Measurements from ENCODE around the gene CREG1.

The CREG1 gene

DNA sequence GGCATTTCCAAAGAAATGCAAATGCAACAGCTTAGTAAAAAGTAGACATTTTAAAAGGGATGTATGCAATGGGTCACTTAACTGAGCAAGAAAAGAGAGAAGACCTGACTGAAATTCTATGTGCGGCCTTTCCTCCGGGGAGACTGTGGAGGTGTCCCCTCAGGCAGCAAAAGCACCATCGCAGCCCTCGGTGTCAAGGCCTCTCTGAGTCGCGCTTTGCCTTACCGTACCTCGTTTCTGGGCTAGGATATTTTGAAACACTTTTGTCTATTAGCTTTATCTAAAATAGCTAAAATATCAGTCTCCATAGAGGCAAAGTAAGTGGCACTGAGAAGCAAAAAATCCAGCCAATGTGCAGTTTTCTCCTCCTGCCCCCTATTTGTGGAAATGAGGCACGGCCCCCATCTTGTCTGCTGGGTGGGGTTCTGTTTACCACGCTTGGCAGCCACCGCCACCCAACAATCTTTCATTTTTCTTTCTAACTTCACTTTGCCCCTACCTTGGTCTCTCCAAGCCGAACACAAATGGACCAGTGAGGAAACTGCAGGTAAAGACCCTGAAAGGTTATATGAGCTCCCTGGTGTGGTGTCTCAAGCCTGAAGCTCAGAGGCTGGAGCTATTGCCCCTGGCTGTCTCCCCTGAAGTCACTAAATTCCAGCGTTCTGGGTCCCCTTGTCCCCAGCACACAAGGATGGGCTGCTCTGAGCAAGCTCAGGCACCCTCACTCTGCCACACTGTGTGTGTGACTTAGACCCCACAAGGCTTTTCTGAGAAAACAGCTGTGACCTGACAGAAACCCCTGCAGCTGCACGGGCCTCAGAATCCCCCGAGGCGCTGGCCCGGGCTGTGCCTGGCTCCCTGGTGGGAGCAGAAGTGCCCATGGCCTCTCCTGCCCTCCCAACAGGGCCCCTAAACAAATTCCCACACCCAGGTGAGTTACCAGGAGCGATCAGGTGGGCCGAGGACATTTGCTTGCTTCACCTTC, 36.9 kb downstream of the CREG1 start (continued):
- no peak for TF ChIP-seq ZNF565 (CRISPR knock-in tag; conservative IDR thresholded peaks at IDR 0.05; ENCODE audit: low read depth)
- no peak for TF ChIP-seq ZFP3 (CRISPR knock-in tag; IDR thresholded peaks at IDR 0.05)
- no peak for TF ChIP-seq ISL1 (CRISPR knock-in tag; IDR thresholded peaks at IDR 0.05)
- TF ChIP-seq, protein P1, sequence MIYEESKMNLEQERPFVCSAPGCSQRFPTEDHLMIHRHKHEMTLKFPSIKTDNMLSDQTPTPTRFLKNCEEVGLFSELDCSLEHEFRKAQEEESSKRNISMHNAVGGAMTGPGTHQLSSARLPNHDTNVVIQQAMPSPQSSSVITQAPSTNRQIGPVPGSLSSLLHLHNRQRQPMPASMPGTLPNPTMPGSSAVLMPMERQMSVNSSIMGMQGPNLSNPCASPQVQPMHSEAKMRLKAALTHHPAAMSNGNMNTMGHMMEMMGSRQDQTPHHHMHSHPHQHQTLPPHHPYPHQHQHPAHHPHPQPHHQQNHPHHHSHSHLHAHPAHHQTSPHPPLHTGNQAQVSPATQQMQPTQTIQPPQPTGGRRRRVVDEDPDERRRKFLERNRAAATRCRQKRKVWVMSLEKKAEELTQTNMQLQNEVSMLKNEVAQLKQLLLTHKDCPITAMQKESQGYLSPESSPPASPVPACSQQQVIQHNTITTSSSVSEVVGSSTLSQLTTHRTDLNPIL (CRISPR knock-in tag; IDR thresholded peaks at IDR 0.05; ENCODE audit: low read depth) = no peak
- no peak for TF ChIP-seq ZFP30 (CRISPR knock-in tag; IDR thresholded peaks at IDR 0.05)
- no peak for TF ChIP-seq PPARA (CRISPR knock-in tag; IDR thresholded peaks at IDR 0.05; ENCODE audit: borderline replicate concordance)

- ATAC-seq = no peak
- TF ChIP-seq RARB (CRISPR knock-in tag; IDR thresholded peaks at IDR 0.05) (no peak), GLIS3 (CRISPR knock-in tag; IDR thresholded peaks at IDR 0.05) (no peak), ISL1 (CRISPR knock-in tag; IDR thresholded peaks at IDR 0.05) (no peak), ZFP30 (CRISPR knock-in tag; IDR thresholded peaks at IDR 0.05) (no peak), SNAI2 (CRISPR knock-in tag; IDR thresholded peaks at IDR 0.05) (no peak), CSDC2 (CRISPR knock-in tag; IDR thresholded peaks at IDR 0.05) (no peak), ZC3H10 (CRISPR knock-in tag; IDR thresholded peaks at IDR 0.05) (no peak)
Observed at GRCh38 chr1:167515893-167516321, 37.7 kb downstream of the CREG1 start.

DNA sequence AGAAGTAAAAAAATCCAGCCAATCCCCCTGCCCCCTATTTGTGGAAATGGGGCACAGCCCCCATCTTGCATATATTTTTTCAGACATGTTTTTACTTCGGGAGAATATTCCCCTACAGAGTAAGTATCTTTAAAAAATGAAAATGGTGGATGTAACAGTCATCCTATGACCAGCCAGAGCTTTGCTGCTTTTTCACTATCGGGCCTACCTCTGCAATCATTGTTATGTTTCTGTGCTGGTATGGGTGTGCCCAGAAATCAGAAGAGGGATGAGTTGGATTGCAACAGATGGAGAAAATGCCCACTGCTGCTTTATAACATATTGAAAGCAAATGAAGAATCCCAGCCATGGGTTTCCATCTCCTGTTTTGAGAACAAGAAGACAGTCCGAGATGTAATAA, 38.1 kb downstream of the CREG1 start:
- TF ChIP-seq, protein P2, sequence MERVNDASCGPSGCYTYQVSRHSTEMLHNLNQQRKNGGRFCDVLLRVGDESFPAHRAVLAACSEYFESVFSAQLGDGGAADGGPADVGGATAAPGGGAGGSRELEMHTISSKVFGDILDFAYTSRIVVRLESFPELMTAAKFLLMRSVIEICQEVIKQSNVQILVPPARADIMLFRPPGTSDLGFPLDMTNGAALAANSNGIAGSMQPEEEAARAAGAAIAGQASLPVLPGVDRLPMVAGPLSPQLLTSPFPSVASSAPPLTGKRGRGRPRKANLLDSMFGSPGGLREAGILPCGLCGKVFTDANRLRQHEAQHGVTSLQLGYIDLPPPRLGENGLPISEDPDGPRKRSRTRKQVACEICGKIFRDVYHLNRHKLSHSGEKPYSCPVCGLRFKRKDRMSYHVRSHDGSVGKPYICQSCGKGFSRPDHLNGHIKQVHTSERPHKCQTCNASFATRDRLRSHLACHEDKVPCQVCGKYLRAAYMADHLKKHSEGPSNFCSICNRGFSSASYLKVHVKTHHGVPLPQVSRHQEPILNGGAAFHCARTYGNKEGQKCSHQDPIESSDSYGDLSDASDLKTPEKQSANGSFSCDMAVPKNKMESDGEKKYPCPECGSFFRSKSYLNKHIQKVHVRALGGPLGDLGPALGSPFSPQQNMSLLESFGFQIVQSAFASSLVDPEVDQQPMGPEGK (CRISPR knock-in tag; IDR thresholded peaks at IDR 0.05; ENCODE audit: borderline replicate concordance) = no peak
- no peak for TF ChIP-seq ZC3H10 (CRISPR knock-in tag; IDR thresholded peaks at IDR 0.05)
- TF ChIP-seq, protein P1 (CRISPR knock-in tag; IDR thresholded peaks at IDR 0.05; ENCODE audit: low read depth) = no peak
- no peak for TF ChIP-seq SNAI2 (CRISPR knock-in tag; IDR thresholded peaks at IDR 0.05)
- no peak for TF ChIP-seq TCF4 (CRISPR knock-in tag; IDR thresholded peaks at IDR 0.05; ENCODE audit: borderline replicate concordance)
- TF ChIP-seq, protein P3, sequence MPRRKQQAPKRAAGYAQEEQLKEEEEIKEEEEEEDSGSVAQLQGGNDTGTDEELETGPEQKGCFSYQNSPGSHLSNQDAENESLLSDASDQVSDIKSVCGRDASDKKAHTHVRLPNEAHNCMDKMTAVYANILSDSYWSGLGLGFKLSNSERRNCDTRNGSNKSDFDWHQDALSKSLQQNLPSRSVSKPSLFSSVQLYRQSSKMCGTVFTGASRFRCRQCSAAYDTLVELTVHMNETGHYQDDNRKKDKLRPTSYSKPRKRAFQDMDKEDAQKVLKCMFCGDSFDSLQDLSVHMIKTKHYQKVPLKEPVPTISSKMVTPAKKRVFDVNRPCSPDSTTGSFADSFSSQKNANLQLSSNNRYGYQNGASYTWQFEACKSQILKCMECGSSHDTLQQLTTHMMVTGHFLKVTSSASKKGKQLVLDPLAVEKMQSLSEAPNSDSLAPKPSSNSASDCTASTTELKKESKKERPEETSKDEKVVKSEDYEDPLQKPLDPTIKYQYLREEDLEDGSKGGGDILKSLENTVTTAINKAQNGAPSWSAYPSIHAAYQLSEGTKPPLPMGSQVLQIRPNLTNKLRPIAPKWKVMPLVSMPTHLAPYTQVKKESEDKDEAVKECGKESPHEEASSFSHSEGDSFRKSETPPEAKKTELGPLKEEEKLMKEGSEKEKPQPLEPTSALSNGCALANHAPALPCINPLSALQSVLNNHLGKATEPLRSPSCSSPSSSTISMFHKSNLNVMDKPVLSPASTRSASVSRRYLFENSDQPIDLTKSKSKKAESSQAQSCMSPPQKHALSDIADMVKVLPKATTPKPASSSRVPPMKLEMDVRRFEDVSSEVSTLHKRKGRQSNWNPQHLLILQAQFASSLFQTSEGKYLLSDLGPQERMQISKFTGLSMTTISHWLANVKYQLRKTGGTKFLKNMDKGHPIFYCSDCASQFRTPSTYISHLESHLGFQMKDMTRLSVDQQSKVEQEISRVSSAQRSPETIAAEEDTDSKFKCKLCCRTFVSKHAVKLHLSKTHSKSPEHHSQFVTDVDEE (CRISPR knock-in tag; IDR thresholded peaks at IDR 0.05) = no peak
- ATAC-seq = no peak

- ATAC-seq = no peak
- TF ChIP-seq, protein P3 (CRISPR knock-in tag; IDR thresholded peaks at IDR 0.05) = no peak
- TF ChIP-seq, protein P2 (CRISPR knock-in tag; IDR thresholded peaks at IDR 0.05; ENCODE audit: borderline replicate concordance) = no peak
- TF ChIP-seq GLIS3 (CRISPR knock-in tag; IDR thresholded peaks at IDR 0.05) = no peak
- no peak for TF ChIP-seq ARNTL (CRISPR knock-in tag; IDR thresholded peaks at IDR 0.05; ENCODE audit: borderline replicate concordance, low read depth)
- TF ChIP-seq ESRRG (CRISPR knock-in tag; IDR thresholded peaks at IDR 0.05) = no peak
- TF ChIP-seq ZFP30 (CRISPR knock-in tag; IDR thresholded peaks at IDR 0.05) = no peak
- no peak for TF ChIP-seq ISL1 (CRISPR knock-in tag; IDR thresholded peaks at IDR 0.05)
- no peak for TF ChIP-seq ZNF70 (CRISPR knock-in tag; IDR thresholded peaks at IDR 0.05)
- no peak for TF ChIP-seq BACH2 (CRISPR knock-in tag; IDR thresholded peaks at IDR 0.05; ENCODE audit: borderline replicate concordance)
- no peak for TF ChIP-seq TCF4 (CRISPR knock-in tag; IDR thresholded peaks at IDR 0.05; ENCODE audit: borderline replicate concordance)
Observed at GRCh38 chr1:167514288-167514687, 39.3 kb downstream of the CREG1 start.

Measured in SK-N-SH treated with all-trans-retinoic acid at 6 μM for 48 hours (cell line).